Ovary (tissue), 9 donors: ENCODE measurements around the gene MYL11. TPM values are rescaled to one million over a fixed set of nuclear protein-coding genes. Genes with fewer than 3 reads are reported as not detected.

Experiments
- DNase-seq, 5 donors: peaks; one replicate each; pipeline ENCODE4 v3.0.0-alpha.2; 2019 to 2020
- H3K27ac ChIP-seq, 2 donors: fragments of 200-600 bp; one replicate each; pipeline versions ENCODE4 v1.5.1 to v1.8.0; 2019 to 2022
- H3K27me3 ChIP-seq: fragments of 200-600 bp; one replicate; pipeline ENCODE4 v1.8.0; 2022
- H3K36me3 ChIP-seq: fragments of 200-600 bp; sonication (generic); one replicate; pipeline ENCODE4 v1.5.1; 2019
- H3K4me1 ChIP-seq: one replicate; pipeline ENCODE4 v1.8.1; 2013; ENCODE audit warnings: mild to moderate bottlenecking, moderate library complexity; ENCODE audit not compliant: insufficient read depth
- H3K4me3 ChIP-seq: fragments of 200-600 bp; sonication (generic); one replicate; pipeline ENCODE4 v1.5.1; 2017
- H3K9me3 ChIP-seq, 2 donors: fragments of 200-600 bp in 1 of 2; sonication (generic) in 1 of 2; one replicate each; pipeline versions ENCODE4 v1.5.1 to v1.8.1; 2013 to 2019; ENCODE audit warnings: mild to moderate bottlenecking in 1 of 2, moderate library complexity in 1 of 2
- EP300 ChIP-seq: sonication (generic); formaldehyde crosslinking; IDR thresholded peaks from one replicate; pipeline ENCODE4 v1.6.1; 2017; ENCODE audit warnings: antibody characterized with exemption
- POLR2A ChIP-seq: fragments of 450-650 bp; IDR thresholded peaks from one replicate; pipeline ENCODE4 v1.6.1; 2017; ENCODE audit warnings: antibody characterized with exemption, mild to moderate bottlenecking, moderate library complexity
- WGBS, 3 donors: extraction: QIAGEN DNeasy Blood & Tissue Kit in 1 of 3; methylation state at CpG; one replicate each; pipeline versions ENCODE4 v1.1.5 to v1.1.7; 2013 to 2017; 5-methylcytosine and 5-hydroxymethylcytosine counted together
- intact Hi-C, 4 donors: fragments of 100-400 bp; cut with DNase I; formaldehyde crosslinking; loops; one replicate each; pipeline versions ENCODE4 v1.11.0 to v1.15.1; 2022 to 2023
- polyA plus RNA-seq, 2 donors: library from polyadenylated mRNA; stranded (reverse); fragments of 200-250 nt in 1 of 2; fragments of 350-450 nt in 1 of 2; fragmentation: Illumina TruSeq in 1 of 2; extraction: RNeasy Lipid Tissue Mini Kit (QIAGEN cat#74804) in 1 of 2; gene quantifications; one replicate each; pipeline ENCODE4 v1.2.3, GENCODE V29; 2013 to 2014
- total RNA-seq, 7 donors: library from RNA; depleted of rRNA in 2 of 7; stranded (reverse); fragments of >200 nt in 2 of 7; fragmentation: NEBNext Ultra II Directional in 3 of 7; extraction: Animal tissue kit (Norgen Biotek cat#: 25700) in 3 of 7; gene quantifications; one replicate each; pipeline versions ENCODE4 v1.1.0 to v1.2.4, GENCODE V29; 2016 to 2023
- TF ChIP-seq, protein P1 (sequence below), 3 donors: fragments of 450-650 bp in 2 of 3; fragments of 200-600 bp in 1 of 3; IDR thresholded peaks; one replicate each; pipeline versions ENCODE4 v1.5.1 to v1.8.0; 2016 to 2022; ENCODE audit warnings: antibody characterized with exemption in 3 of 3, mild to moderate bottlenecking in 1 of 3
- donor health status: DM: no; HTN: no; CAD: no; lungs with moderate emphysema.
- donor health status: DM: no; HTN: no; CAD: no.
- donor health status: Bipolar disorder and iron deficiency.
- donor health status: DM: yes; HTN: yes; CAD: no.
- donor health status: DM: no; HTN: no; CAD: no.
- donor health status: DM: yes; HTN: yes; CAD: no.

Gene MYL11
- total and polyA plus RNA-seq, 9 donors: 0.38 to 1.4 (median 1.2) TPM; not detected in 5

- Histone ChIP-seq H3K27me3 (no peaks in the 10 kb centered on the region), H3K4me3 (no peak overlapping the region), H3K4me1 (peaks cover 13% of the 10 kb centered on the region), H3K27ac (no peak overlapping the region), H3K9me3 (no peaks in the 10 kb centered on the region), H3K36me3 (no peaks in the 10 kb centered on the region)
- no peak for DNase-seq
- TF ChIP-seq POLR2A (no peak), EP300 (no peak)
- TF ChIP-seq, protein P1, sequence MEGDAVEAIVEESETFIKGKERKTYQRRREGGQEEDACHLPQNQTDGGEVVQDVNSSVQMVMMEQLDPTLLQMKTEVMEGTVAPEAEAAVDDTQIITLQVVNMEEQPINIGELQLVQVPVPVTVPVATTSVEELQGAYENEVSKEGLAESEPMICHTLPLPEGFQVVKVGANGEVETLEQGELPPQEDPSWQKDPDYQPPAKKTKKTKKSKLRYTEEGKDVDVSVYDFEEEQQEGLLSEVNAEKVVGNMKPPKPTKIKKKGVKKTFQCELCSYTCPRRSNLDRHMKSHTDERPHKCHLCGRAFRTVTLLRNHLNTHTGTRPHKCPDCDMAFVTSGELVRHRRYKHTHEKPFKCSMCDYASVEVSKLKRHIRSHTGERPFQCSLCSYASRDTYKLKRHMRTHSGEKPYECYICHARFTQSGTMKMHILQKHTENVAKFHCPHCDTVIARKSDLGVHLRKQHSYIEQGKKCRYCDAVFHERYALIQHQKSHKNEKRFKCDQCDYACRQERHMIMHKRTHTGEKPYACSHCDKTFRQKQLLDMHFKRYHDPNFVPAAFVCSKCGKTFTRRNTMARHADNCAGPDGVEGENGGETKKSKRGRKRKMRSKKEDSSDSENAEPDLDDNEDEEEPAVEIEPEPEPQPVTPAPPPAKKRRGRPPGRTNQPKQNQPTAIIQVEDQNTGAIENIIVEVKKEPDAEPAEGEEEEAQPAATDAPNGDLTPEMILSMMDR (IDR thresholded peaks at IDR 0.05): no peak
- WGBS, 3 donors: 91 to 94% (median 92%) methylated on average over 8 of the region's 8 CpGs
- intact Hi-C loops: no loop called here
Observed at GRCh38 chr16:30348113-30348512, 26.5 kb upstream of the MYL11 start.

DNA sequence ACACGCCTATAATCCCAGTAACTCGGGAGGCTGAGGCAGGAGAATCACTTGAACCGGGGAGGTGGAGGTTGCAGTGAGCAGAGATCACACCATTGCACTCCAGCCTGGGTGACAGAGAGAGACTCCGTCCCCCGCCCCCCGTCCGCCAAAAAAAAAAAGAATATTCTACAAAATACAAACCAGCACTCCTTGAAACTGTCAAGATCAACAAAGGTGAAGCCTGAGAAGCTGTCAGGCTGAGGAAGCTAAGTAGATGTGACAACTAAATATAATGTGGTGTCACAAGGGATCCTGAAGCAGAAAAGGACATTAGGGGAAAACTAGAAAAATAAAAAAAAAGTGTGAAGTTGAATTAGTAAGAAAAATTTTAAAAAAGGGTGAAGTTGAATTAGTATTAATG lies 25.7 kb upstream of the MYL11 start:
- Histone ChIP-seq H3K4me1 (peaks cover 13% of the 10 kb centered on the region), H3K36me3 (no peaks in the 10 kb centered on the region), H3K4me3 (no peak overlapping the region), H3K9me3 (no peaks in the 10 kb centered on the region), H3K27me3 (no peaks in the 10 kb centered on the region), H3K27ac (no peak overlapping the region)
- WGBS, 3 donors: 88 to 91% (median 89%) methylated on average over 7 of the region's 7 CpGs
- TF ChIP-seq POLR2A (no peak), EP300 (no peak)
- TF ChIP-seq, protein P1 (IDR thresholded peaks at IDR 0.05): no peak
- intact Hi-C loops: no loop called here
- DNase-seq: no peak

DNA sequence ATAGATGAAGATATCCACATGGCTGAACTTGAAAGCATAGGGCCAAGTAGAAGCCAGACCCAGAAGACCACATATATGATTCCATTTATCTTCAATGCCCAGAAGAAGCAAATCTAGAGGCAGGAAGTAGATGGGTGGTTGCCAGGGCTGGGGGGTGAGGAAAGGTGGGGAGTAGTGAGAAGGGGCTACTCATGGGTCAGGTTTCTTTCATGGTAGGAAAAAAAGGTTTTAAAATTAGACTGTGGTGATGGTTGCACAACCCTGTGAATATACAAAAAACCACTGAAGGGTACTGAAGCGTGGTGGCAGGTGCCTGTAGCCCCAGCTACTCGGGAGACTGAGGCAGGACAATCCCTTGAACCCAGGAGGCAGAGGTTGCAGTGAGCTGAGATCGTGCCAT lies 24.9 kb upstream of the MYL11 start:
- no peaks in the 10 kb centered on the region for H3K27me3 ChIP-seq
- DNase-seq: peak in 1 of 5 donors; percentile 24
- H3K36me3 ChIP-seq: no peaks in the 10 kb centered on the region
- no peak overlapping the region for H3K27ac ChIP-seq
- peaks cover 16% of the 10 kb centered on the region for H3K4me1 ChIP-seq
- TF ChIP-seq POLR2A (no peak), EP300 (no peak)
- TF ChIP-seq, protein P1 (IDR thresholded peaks at IDR 0.05): no peak
- WGBS, 3 donors: 79 to 83% (median 79%) methylated on average over 3 of the region's 3 CpGs
- no peak overlapping the region for H3K4me3 ChIP-seq
- H3K9me3 ChIP-seq: no peaks in the 10 kb centered on the region
- intact Hi-C loops: no loop called here

DNA sequence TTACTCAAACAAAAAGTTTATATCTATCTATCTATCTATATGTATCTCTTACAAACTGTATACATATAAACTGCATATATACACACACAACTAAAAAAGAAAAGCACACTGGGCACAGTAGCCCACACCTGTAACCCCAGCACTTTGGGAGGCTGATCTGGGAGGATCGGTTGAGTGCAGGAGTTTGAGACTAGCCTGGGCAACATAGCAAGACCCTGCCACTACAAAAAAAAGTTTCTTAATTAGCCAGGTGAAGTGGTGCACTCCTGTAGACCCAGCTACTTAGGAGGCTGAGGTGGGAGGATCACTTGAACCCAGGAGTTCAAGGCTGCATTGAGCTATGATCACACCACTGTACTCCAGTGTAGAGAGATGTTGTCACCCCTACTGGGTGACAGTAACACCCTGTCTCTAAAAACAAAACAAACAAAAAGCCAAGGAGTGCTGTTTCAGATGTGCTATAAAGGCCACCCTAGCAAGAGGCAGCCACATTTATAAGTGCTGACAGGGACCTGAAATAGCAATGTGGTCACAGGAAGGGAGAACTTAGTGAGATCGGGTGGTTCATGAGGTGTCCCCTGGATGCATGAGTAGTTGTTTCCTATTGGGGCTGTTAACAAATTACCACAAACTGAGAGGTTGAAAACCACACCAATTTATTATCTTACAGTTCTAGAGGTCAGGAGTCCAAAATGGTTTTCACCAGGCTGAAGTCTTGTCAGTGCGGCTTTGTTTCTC lies 24.3 kb upstream of the MYL11 start:
- DNase-seq: no peak
- Histone ChIP-seq H3K9me3 (no peaks in the 10 kb centered on the region), H3K27ac (no peak overlapping the region), H3K4me3 (no peak overlapping the region), H3K36me3 (no peaks in the 10 kb centered on the region), H3K4me1 (peaks cover 16% of the 10 kb centered on the region), H3K27me3 (no peaks in the 10 kb centered on the region)
- intact Hi-C loops: no loop called here
- WGBS, 3 donors: 75 to 77% (median 75%) methylated on average over 3 of the region's 3 CpGs
- TF ChIP-seq EP300: no peak
- TF ChIP-seq POLR2A: no peak
- TF ChIP-seq, protein P1 (IDR thresholded peaks at IDR 0.05): no peak
